BLaER1 treated with 17β-estradiol and CSF1 and Interleukin-3, amounts not matched to agents 10 nM and 100 nM (cell line): Measurements from ENCODE around the gene LCMT2.
"Not testable (repeated sequence)": the region's sequence is repeated elsewhere in the genome, so short reads cannot be mapped to it uniquely, and the experiment has no call there.

Source experiments
- H3K27ac ChIP-seq, 11 experiments: shearing (Covaris generic); formaldehyde crosslinking; 2 replicates each; pipeline ENCODE4 v1.8.1; 2022
- H3K27me3 ChIP-seq, 11 experiments: shearing (Covaris generic); formaldehyde crosslinking; 2 replicates each; pipeline ENCODE4 v1.8.1; 2022
- H3K36me3 ChIP-seq, 11 experiments: shearing (Covaris generic); formaldehyde crosslinking; 2 replicates each; pipeline ENCODE4 v1.8.1; 2022
- H3K4me1 ChIP-seq, 10 experiments: shearing (Covaris generic); formaldehyde crosslinking; 2 replicates each; pipeline ENCODE4 v1.8.1; 2022
- H3K4me2 ChIP-seq, 11 experiments: shearing (Covaris generic); formaldehyde crosslinking; 2 replicates each; pipeline ENCODE4 v1.8.1; 2022
- H3K4me3 ChIP-seq, 10 experiments: shearing (Covaris generic); formaldehyde crosslinking; 2 replicates each; pipeline ENCODE4 v1.8.1; 2022
- H3K9ac ChIP-seq, 11 experiments: shearing (Covaris generic); formaldehyde crosslinking; 2 replicates each; pipeline ENCODE4 v1.8.1; 2022
- H3K9me3 ChIP-seq, 11 experiments: shearing (Covaris generic); formaldehyde crosslinking; replicated peaks in 1 of 11; 2 replicates each; pipeline ENCODE4 v1.8.1; 2022
- H4K20me1 ChIP-seq, 11 experiments: shearing (Covaris generic); formaldehyde crosslinking; 2 replicates each; pipeline ENCODE4 v1.8.1; 2022
- Cebpa-rat ChIP-seq, 11 experiments: shearing (Covaris generic); IDR thresholded peaks; 2 replicates each; pipeline ENCODE4 v1.8.1; 2022

The LCMT2 gene

DNA sequence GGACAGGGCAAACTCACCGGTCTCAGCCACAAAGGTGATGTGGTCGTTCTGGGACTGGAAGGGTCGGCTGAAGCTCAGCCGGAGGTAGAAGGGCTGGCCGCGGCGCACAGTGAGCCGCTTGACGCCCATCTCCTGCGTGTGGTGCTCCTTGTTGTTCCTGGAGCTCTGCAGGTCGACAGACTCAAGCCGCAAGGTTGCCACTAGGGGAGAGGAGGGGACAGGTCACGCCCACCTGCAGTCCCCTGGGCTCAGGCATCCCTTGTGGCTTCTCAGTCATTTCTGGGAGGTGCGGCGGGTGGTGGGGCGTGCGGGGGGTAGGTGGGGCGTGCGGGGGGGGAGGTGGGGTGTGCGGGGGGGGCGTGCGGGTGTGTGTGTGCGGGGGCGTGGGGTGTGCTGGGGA is 36.9 kb downstream of the LCMT2 start:
- H3K27ac ChIP-seq = no peak overlapping the region
- peaks cover 0 to 4% (median 0%) of the 10 kb centered on the region in 11 experiments; a peak in 2 of 22 replicates for H3K27me3 ChIP-seq
- no peak for TF ChIP-seq Cebpa-rat (IDR thresholded peaks at IDR 0.05)
- H3K36me3 ChIP-seq = no peaks in the 10 kb centered on the region
- H3K9ac ChIP-seq = no peak overlapping the region
- no peak overlapping the region for H3K4me3 ChIP-seq
- no peaks in the 10 kb centered on the region for H4K20me1 ChIP-seq
- 0 out of 22 replicates have a peak, but pooled peaks cover 0 to 3% (median 0%) of the 10 kb centered on the region in 11 experiments for H3K9me3 ChIP-seq
- no peak overlapping the region for H3K4me2 ChIP-seq
- H3K4me1 ChIP-seq = peaks cover 0 to 5% (median 0%) of the 10 kb centered on the region in 10 experiments; a peak in 3 of 20 replicates

DNA sequence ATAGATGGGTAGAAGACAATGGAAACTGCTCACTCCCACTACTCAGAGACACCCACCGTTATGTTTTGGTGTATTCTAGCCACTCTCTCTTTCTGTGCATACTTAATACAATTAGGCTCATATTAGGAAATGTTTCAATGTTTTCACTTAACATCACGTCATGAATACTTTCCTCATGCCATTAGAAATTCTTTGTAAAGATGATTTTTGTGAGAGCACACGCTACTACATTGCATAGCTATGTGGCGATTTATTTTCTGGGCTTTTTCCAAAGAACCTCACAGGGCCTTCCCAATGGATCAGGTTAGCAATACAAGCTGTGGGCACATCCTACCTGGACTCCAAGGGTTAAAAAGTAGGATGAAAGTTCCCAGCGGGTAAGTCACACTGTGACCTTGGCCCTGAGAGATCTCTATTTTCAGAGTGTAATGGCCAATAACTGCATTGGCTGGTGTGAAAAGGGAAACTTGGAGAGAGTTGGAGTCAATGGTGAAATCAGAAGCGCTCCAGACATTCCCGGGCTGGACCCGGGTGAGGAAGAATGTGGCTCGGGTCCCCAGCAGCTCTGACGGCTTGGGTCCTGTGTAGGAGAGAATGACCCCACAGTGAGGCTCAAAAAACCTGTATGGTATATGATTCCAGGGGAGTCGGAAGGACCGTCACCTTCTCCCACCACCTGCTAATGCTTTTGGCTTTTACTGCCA is 37.8 kb downstream of the LCMT2 start:
- Histone ChIP-seq H4K20me1 (no peaks in the 10 kb centered on the region), H3K9ac (no peak overlapping the region), H3K4me1 (peaks cover 0 to 5% (median 0%) of the 10 kb centered on the region in 10 experiments; a peak in 3 of 20 replicates), H3K4me3 (no peak overlapping the region), H3K9me3 (0 out of 22 replicates have a peak, but pooled peaks cover 0 to 3% (median 0%) of the 10 kb centered on the region in 11 experiments), H3K27me3 (peaks cover 0 to 4% (median 0%) of the 10 kb centered on the region in 11 experiments; a peak in 2 of 22 replicates), H3K27ac (no peak overlapping the region), H3K36me3 (no peaks in the 10 kb centered on the region), H3K4me2 (no peak overlapping the region)
- no peak for TF ChIP-seq Cebpa-rat (IDR thresholded peaks at IDR 0.05)

DNA sequence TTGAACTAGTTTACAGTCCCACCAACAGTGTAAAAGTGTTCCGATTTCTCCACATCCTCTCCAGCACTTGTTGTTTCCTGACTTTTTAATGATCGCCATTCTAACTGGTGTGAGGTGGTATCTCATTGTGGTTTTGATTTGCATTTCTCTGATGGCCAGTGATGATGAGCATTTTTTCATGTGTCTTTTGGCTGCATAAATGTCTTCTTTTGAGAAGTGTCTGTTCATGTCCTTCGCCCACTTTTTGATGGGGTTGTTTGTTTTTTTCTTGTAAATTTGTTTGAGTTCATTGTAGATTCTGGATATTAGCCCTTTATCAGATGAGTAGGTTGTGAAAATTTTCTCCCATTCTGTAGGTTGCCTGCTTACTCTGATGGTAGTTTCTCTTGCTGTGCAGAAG is 40.7 kb downstream of the LCMT2 start:
- H3K36me3 ChIP-seq = not testable (repeated sequence)

DNA sequence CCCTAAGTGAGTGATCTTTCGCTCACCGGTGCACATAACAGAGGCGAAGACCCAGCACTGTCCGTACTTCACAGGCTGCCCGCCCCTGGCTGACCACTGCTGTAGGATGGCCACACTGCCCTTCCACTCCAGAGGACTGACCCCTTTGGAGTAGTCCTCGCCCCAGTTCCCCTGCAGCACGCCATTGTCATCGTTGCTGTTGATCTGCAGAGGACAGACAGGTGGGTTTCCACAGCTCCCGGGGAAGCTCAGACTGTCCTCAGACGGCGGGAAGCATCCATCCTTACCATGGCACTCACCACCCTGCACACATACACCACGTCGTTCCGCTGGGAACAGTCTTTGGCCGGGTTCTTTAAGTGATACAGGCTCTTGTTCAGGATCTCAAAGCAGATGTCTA is 43.1 kb downstream of the LCMT2 start:
- Histone ChIP-seq H3K4me2 (no peak overlapping the region; a peak in 1 of 22 replicates), H3K9me3 (0 out of 22 replicates have a peak, but pooled peaks cover 0 to 3% (median 0%) of the 10 kb centered on the region in 11 experiments), H3K4me1 (peaks cover 19 to 31% (median 22%) of the 10 kb centered on the region in 10 experiments), H3K27me3 (no peaks in the 10 kb centered on the region), H3K9ac (peak overlapping the region in 4 of 11 experiments; percentile 7 to 22 (median 18); a peak in 2 of 22 replicates), H3K4me3 (no peak overlapping the region), H3K27ac (no peak overlapping the region), H3K36me3 (no peaks in the 10 kb centered on the region), H4K20me1 (no peaks in the 10 kb centered on the region; a peak in 1 of 22 replicates)
- TF ChIP-seq Cebpa-rat (IDR thresholded peaks at IDR 0.05) = no peak

More for the DNA sequence above, 40.7 kb downstream of the LCMT2 start:
- H3K9ac ChIP-seq, H3K4me2 ChIP-seq, H3K27me3 ChIP-seq, H3K9me3 ChIP-seq, H4K20me1 ChIP-seq, H3K4me3 ChIP-seq, H3K27ac ChIP-seq: not testable (repeated sequence)
- peaks cover 7 to 19% (median 8%) of the 10 kb centered on the region in 10 experiments for H3K4me1 ChIP-seq

- no peak overlapping the region for H3K27ac ChIP-seq
- H3K4me3 ChIP-seq = no peak overlapping the region
- 0 out of 22 replicates have a peak, but pooled peaks cover 0 to 3% (median 0%) of the 10 kb centered on the region in 11 experiments for H3K9me3 ChIP-seq
- TF ChIP-seq Cebpa-rat (IDR thresholded peaks at IDR 0.05) = no peak
- peaks cover 19 to 33% (median 22%) of the 10 kb centered on the region in 10 experiments for H3K4me1 ChIP-seq
- H4K20me1 ChIP-seq = no peaks in the 10 kb centered on the region; a peak in 1 of 22 replicates
- H3K9ac ChIP-seq = peak overlapping the region in 1 of 11 experiments; percentile 1; a peak in 1 of 22 replicates
- no peaks in the 10 kb centered on the region for H3K36me3 ChIP-seq
- no peak overlapping the region for H3K4me2 ChIP-seq
- no peaks in the 10 kb centered on the region for H3K27me3 ChIP-seq
Observed at GRCh38 chr15:43286074-43286473, 44.3 kb downstream of the LCMT2 start.

DNA sequence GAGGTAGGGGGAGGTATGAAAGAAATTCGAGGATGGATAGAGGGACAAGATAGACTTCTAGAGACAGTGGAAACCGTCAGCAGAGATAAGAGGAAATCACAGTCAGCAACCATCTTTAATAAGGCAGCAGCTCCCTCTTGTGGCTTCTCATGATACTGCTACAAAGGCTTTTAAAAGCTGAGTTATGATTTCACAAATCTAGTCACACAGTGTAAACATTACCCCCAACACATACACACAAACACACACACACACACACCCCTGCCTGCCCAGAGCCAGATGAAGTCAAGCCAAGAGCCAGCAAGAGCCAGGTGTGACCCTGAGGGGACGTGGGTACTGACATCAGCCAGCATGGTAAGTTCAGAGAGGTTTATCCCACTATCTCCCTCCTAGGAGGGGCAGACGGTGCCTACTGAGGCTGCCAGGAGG is 44.8 kb downstream of the LCMT2 start:
- TF ChIP-seq Cebpa-rat (IDR thresholded peaks at IDR 0.05) = no peak
- 0 out of 22 replicates have a peak, but pooled peaks cover 0 to 3% (median 0%) of the 10 kb centered on the region in 11 experiments for H3K9me3 ChIP-seq
- H3K27ac ChIP-seq = no peak overlapping the region; a peak in 1 of 22 replicates
- peaks cover 19 to 37% (median 22%) of the 10 kb centered on the region in 10 experiments for H3K4me1 ChIP-seq
- no peaks in the 10 kb centered on the region for H3K36me3 ChIP-seq
- no peak overlapping the region for H3K4me3 ChIP-seq
- H4K20me1 ChIP-seq = no peaks in the 10 kb centered on the region; a peak in 1 of 22 replicates
- no peaks in the 10 kb centered on the region for H3K27me3 ChIP-seq
- H3K4me2 ChIP-seq = peak overlapping the region in 5 of 11 experiments; percentile 63 to 79 (median 71); a peak in 6 of 22 replicates
- peak overlapping the region in 1 of 11 experiments; percentile 12; a peak in 2 of 22 replicates for H3K9ac ChIP-seq

DNA sequence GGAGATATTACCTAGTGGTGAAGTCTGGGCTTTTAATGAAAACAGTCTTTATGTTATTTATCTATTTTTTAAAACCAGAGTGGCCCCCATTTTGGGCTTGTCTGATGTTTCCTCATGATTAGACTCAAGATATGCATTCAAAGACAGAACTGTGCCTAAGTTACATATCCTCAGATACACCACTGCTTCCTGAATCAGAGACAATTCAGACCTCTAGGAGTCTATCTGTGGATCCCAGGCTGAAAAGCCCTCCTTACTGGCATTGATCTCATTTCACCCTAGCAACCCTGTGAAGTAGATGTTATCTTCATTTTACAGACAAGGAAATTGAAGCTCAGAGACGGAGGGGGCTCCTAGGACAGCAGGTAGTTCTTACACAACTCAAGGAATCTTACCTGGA is 46.8 kb downstream of the LCMT2 start:
- H3K27ac ChIP-seq = peak overlapping the region in 8 of 11 experiments; percentile 12 to 48 (median 41); a peak in 8 of 22 replicates
- no peaks in the 10 kb centered on the region for H3K36me3 ChIP-seq
- peaks cover 0 to 17% (median 0%) of the 10 kb centered on the region in 11 experiments; a peak in 7 of 22 replicates for H3K27me3 ChIP-seq
- no peak overlapping the region for H3K4me3 ChIP-seq
- H3K4me2 ChIP-seq = peak overlapping the region; percentile 63 to 79 (median 71)
- H4K20me1 ChIP-seq = no peaks in the 10 kb centered on the region; a peak in 1 of 22 replicates
- H3K4me1 ChIP-seq = peaks cover 20 to 58% (median 42%) of the 10 kb centered on the region in 10 experiments
- H3K9me3 ChIP-seq = no peaks in the 10 kb centered on the region
- no peak for TF ChIP-seq Cebpa-rat (IDR thresholded peaks at IDR 0.05)
- no peak overlapping the region; a peak in 2 of 22 replicates for H3K9ac ChIP-seq

DNA sequence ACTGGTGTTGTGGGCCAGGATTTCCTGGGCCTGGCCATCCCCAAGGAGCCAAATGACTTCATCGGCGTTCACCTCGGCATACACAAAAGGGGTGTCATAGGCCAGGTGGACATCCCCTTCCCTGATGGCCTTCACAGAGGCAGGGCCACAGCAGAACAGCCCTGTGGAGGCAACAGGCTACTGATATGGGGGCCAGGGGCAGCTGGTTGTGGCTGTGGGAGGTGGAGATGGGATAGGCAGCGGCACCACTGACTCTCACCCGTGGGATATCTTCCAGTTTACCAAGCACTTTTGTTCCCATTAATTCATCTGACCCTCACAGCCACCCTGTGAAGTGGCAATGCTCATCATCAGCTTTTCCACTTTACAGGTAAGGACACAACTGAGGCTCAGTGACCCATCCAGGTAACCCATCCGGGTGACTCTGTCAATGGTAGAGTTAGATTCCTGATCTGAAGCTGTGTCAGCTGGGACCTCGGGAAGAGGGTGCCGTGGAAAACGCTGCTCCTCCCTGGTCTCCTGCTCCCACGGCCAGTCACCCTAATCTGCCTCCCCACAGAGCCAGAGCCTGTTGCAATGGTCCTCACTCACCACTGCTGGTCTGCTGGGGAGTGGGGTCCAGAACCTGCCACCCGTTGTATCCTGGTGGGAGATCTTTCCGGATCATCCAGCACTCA is 48.3 kb downstream of the LCMT2 start:
- Histone ChIP-seq H3K9me3 (no peaks in the 10 kb centered on the region), H3K27me3 (peaks cover 0 to 22% (median 0%) of the 10 kb centered on the region in 11 experiments; a peak in 7 of 22 replicates), H3K36me3 (no peaks in the 10 kb centered on the region), H3K4me3 (no peak overlapping the region), H4K20me1 (no peaks in the 10 kb centered on the region; a peak in 1 of 22 replicates), H3K27ac (no peak overlapping the region), H3K9ac (no peak overlapping the region), H3K4me1 (peaks cover 20 to 71% (median 56%) of the 10 kb centered on the region in 10 experiments), H3K4me2 (no peak overlapping the region)
- TF ChIP-seq Cebpa-rat (IDR thresholded peaks at IDR 0.05) = no peak

GRCh38 chr15:43280996-43281395 is 49.4 kb downstream of the LCMT2 start:
- H3K27me3 ChIP-seq = peaks cover 0 to 22% (median 0%) of the 10 kb centered on the region in 11 experiments; a peak in 7 of 22 replicates

More at GRCh38 chr15:43280996-43281395, 49.4 kb downstream of the LCMT2 start:
- no peaks in the 10 kb centered on the region; a peak in 1 of 22 replicates for H4K20me1 ChIP-seq
- H3K9me3 ChIP-seq = no peaks in the 10 kb centered on the region
- peaks cover 20 to 77% (median 57%) of the 10 kb centered on the region in 10 experiments for H3K4me1 ChIP-seq
- no peaks in the 10 kb centered on the region for H3K36me3 ChIP-seq
- no peak overlapping the region for H3K4me3 ChIP-seq
- no peak overlapping the region for H3K9ac ChIP-seq
- no peak overlapping the region for H3K27ac ChIP-seq
- peak overlapping the region in 1 of 11 experiments; percentile 86; a peak in 2 of 22 replicates for H3K4me2 ChIP-seq
- no peak for TF ChIP-seq Cebpa-rat (IDR thresholded peaks at IDR 0.05)
